Stomach (tissue), 4 donors: ENCODE results near the gene ZC3H11A.

ENCODE experiments used
- EP300 ChIP-seq: sonication (generic); formaldehyde crosslinking; IDR thresholded peaks from one replicate; pipeline ENCODE4 v1.6.1; 2017; ENCODE audit warnings: antibody characterized with exemption
- POLR2A ChIP-seq, 4 donors: fragments of 450-650 bp; IDR thresholded peaks; one replicate each; pipeline ENCODE4 v1.6.1; 2016; ENCODE audit warnings: antibody characterized with exemption in 4 of 4, control low read depth in 2 of 4, mild to moderate bottlenecking in 1 of 4, moderate library complexity in 1 of 4
- POLR2AphosphoS5 ChIP-seq, 3 donors: sonication (generic); formaldehyde crosslinking; IDR thresholded peaks; one replicate each; pipeline ENCODE4 v1.6.1; 2016; ENCODE audit warnings: antibody characterized with exemption in 3 of 3
- TF ChIP-seq, protein P1 (sequence below), 7 experiments: fragments of 450-650 bp in 4 of 7; fragments of 200-600 bp in 3 of 7; sonication (generic) in 3 of 7; IDR thresholded peaks; one replicate each; pipeline ENCODE4 v1.5.1; 2016 to 2019; ENCODE audit warnings: antibody characterized with exemption in 7 of 7, control low read depth in 2 of 7, mild to moderate bottlenecking in 1 of 7

DNA sequence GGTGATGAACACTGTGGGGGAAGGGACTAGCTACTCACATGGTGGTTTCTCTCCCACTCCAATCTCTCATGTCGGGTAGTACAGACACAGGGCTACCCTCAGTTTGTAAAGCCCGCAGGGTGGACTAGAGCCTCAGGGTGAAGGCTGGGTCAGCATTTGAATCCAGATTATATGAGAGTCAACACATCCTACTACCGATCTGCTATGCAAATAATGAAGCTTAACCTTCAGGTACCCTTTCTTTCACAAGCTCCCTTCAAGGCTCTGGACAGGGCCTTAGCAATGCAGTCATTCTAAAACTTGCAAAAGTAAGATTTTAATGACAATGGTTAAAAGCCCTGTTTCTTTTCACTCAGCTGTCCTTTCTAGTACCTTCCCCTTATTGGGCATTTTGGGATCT is 5.5 kb upstream of the ZC3H11A start:
- TF ChIP-seq POLR2A (IDR thresholded peaks at IDR 0.05), result no peak
- TF ChIP-seq, protein P1, sequence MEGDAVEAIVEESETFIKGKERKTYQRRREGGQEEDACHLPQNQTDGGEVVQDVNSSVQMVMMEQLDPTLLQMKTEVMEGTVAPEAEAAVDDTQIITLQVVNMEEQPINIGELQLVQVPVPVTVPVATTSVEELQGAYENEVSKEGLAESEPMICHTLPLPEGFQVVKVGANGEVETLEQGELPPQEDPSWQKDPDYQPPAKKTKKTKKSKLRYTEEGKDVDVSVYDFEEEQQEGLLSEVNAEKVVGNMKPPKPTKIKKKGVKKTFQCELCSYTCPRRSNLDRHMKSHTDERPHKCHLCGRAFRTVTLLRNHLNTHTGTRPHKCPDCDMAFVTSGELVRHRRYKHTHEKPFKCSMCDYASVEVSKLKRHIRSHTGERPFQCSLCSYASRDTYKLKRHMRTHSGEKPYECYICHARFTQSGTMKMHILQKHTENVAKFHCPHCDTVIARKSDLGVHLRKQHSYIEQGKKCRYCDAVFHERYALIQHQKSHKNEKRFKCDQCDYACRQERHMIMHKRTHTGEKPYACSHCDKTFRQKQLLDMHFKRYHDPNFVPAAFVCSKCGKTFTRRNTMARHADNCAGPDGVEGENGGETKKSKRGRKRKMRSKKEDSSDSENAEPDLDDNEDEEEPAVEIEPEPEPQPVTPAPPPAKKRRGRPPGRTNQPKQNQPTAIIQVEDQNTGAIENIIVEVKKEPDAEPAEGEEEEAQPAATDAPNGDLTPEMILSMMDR (IDR thresholded peaks at IDR 0.05), result no peak
- TF ChIP-seq POLR2AphosphoS5 (IDR thresholded peaks at IDR 0.05), result no peak
- no peak for TF ChIP-seq EP300
